Stimulated activated CD8-positive, alpha-beta memory T cell treated with anti-CD3 and anti-CD28 coated beads, Interleukin-12 subunit alpha, Interleukin-12 subunit beta, amount 100 ng/mL, for 24 hours (primary cell): ENCODE results near the gene CRELD1.
"Not testable (repeated sequence)": the region's sequence is repeated elsewhere in the genome, so short reads cannot be mapped to it uniquely, and the experiment has no call there.

ENCODE experiments used
- DNase-seq: peaks from one replicate; pipeline ENCODE4 v3.0.0-alpha.2; 2020; ENCODE audit errors: extremely low read depth

The CRELD1 gene

DNA sequence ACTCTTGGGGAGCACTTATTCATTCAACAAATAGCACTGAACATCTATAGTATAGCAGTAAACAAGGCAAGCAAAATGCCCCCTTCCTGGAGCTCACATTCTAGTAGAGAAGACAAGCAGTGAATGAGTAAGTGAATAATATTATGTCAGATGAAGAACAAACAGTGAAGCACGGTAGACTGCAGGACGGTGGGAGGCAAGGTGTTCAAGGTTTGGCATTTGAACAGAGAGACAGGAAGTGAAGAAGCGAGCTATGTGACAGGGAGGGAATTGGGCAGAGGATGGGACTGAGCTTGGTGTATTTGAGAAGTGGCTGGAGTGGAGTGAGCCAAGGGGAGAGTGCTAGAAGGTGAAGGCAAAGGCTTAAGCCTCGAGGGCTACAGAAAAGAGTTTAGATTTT is 1.4 kb downstream of the CRELD1 start:
- DNase-seq = no peak

DNA sequence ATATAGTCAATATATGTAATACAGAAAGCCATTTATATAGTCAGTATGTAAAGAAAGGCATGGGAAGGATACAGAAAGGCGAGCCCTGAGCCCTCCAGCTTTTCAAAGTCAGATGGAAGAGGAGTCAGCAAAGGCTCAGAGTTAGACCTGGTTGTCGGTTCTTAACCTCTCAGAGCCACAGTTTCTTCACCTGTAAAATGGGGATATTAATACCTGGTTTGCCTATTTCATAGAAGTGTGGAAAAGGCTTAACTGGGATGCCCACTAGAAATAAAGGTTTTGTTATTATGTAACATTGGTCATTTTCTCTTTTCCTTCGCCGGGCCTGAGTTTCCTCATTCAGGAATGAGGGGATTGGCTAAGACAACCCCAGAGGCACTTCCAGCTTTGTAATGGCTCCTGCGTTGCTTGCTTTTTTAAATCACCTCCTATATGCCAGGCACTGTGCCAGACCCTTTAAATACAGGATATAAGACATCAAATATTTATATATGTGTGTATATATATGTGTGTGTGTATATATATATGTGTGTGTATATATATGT is 2.4 kb downstream of the CRELD1 start:
- DNase-seq = no peak

DNA sequence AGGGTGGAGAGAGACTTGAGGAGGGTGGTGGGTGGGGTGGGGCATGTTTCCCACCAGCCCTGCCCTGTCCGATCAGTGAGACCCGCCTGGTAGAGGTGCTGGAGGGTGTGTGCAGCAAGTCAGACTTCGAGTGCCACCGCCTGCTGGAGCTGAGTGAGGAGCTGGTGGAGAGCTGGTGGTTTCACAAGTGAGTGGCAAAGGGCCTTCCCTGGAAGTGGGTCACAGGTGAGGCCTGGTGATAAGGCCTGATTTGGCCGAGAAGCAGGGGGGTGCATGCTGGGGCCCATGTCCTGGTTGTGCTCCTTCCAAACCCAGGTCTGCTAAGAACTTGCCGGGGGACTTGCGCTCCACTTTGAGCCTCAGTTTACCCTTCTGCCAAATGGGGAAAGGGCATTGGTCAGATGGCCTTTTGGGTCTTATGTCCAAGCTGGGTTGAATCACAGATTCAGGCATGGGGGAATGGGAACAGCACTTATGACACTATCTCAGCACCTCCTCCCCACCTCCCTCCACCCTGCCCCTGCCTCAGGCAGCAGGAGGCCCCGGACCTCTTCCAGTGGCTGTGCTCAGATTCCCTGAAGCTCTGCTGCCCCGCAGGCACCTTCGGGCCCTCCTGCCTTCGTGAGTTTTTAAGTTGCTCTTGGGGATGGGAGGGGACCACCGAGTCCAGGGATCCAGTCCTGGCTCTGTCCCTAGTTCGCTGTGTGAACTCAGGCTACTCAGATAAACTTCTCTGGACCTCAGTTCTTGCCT is 4.0 kb downstream of the CRELD1 start:
- DNase-seq = no peak

DNA sequence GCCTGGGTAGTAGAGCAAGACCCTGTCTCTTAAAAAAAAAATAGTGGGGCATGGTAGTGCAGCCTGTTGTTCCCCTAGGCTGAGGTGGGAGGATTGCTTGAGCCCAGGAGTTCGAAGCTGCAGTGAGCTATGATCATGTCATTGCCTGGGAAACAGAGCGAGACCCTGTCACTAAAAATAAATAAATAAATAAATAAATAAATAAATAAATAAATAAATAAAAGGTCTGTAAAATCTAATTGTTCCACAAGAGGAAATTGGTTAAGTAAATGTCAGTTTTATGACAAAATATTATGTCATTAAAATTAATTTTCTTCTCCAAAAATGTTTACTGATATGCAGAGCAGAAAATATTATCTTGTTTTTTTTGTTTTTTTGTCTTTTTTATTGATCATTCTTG is 5.3 kb downstream of the CRELD1 start:
- no peak for DNase-seq

DNA sequence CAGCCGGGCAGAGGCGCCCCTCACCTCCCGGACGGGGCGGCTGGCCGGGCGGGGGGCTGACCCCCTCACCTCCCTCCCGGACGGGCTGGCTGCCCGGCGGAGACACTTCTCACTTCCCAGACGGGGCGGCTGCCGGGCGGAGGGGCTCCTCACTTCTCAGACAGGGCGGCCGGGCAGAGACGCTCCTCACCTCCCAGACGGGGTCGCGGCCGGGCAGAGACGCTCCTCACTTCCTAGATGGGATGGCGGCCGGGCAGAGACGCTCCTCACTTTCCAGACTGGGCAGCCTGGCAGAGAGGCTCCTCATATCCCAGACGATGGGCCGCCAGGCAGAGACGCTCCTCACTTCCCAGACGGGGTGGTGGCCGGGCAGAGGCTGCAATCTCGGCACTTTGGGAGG is 6.3 kb downstream of the CRELD1 start:
- DNase-seq = not testable (repeated sequence)

DNA sequence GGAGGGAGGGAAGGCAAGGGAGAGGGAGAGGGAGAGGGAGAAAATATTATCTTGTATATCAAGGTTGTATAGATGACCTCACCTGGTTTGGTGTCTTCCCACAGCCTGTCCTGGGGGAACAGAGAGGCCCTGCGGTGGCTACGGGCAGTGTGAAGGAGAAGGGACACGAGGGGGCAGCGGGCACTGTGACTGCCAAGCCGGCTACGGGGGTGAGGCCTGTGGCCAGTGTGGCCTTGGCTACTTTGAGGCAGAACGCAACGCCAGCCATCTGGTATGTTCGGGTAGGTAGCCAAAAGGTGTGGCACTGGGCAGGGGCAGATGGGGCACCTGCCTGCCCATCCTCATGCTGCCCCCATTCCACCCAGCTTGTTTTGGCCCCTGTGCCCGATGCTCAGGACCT is 7.1 kb downstream of the CRELD1 start:
- no peak for DNase-seq

DNA sequence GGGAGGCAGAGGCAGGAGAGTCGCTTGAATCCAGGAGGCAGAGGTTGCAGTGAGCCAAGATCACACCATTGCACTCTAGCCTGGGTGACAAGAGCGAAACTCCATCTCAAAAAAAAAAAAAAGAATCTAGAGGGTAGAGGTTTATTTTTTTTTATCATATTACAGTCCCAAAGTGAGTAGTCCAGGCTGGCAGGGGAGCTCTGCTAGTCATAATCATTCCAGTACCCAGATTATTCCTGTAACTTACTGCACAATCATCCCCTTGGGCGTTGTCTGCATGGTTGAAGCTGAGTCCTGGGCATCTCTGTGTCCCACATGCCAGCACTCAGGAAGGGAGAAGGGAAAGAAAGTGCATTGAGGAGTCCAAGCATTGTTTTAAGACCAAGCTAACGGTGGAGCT is 8.5 kb downstream of the CRELD1 start:
- DNase-seq = no peak

DNA sequence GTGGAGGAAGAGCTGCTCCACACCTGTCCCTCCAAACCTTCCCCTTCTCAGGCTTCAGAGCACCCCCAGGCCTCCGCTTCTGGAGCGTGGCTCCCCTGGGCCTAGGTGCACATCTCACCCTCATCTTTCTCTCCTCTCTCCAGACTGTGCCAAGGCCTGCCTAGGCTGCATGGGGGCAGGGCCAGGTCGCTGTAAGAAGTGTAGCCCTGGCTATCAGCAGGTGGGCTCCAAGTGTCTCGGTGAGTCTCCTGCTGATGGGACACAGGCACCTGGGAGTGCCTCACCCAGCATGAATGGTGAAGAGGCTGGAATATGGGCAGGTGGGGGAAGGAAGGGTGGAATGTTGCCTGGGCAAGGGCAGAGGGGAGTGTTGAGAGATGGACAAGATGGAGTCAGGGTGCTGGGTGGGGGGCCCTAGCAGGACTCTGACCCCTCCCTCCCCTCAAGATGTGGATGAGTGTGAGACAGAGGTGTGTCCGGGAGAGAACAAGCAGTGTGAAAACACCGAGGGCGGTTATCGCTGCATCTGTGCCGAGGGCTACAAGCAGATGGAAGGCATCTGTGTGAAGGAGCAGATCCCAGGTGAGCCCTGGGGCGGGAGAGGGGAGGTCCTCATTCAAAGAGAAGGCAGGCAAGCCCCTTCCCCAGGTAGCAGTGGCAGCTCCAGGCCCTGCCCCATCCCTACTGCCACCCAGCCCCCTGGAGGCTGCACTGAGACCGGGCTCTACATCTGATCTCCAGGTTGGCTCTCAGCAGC is 9.5 kb downstream of the CRELD1 start:
- no peak for DNase-seq

DNA sequence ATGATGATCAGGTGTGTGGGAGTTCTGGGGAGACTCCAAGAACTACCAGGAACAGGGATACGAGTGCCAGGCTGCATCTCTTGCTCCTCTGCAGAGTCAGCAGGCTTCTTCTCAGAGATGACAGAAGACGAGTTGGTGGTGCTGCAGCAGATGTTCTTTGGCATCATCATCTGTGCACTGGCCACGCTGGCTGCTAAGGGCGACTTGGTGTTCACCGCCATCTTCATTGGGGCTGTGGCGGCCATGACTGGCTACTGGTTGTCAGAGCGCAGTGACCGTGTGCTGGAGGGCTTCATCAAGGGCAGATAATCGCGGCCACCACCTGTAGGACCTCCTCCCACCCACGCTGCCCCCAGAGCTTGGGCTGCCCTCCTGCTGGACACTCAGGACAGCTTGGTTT is 10.6 kb downstream of the CRELD1 start:
- no peak for DNase-seq

DNA sequence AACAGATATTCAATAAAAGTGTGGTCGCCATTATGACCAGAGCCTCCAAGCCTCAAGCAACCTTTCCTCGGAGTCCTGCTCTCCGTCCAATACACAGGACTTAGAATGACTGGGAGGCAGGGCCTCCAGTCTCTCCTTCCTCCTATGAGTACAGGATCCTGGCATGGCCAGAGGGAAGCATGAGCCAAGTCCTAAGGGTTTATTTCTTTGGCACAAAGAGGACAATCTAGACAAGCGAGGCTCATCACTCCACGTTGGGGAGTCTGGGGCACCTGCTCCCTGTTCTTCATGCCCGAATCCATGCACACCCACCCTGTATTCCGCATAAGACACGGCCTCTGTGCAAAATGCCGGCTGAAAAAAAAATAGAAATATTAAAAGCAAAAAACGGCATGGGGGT is 11.7 kb downstream of the CRELD1 start:
- DNase-seq = no peak

DNA sequence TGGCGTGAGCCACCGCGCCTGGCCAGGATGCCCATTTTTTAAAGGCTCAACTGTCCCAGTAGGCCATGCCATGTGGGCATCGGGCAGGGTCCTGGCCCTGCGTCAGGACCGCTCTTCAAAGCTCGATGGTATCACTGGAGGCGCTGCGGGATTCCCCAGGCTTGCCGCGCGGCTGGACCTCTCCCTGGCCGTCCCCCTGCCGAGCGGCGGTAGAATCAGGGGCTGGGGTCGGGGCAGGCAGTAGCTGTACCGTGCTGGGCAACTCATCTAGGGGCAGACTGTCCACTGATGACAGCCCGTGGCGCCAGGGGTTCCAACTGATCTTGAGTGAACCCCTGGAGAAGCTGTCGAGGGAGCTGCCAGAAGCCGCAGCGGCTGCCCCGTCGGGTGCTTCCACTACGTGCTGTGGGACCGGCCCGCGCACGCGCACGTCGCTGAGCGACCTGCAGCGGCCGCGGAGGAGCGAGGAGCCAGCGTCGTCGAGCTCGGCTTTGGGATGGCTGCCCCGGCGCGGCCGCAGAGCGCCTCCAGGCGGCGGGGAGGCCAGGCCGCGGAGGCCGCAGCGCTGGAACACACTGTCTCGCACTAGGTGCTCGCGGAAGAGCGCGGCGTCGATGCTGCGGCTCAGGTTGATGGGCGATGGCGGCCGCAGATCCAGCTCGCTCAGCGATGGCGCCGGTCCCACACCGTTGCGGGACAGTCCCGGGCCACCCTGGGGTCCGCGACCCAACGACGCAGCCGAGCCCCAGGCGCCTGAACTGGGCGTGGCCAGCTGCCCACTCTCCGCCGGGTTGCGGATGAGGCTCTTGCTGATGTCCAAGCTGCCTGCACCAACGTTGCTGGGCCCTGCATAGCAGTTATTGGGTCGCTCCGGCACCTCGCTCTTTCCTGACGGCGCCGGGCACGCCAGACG is 12.7 kb downstream of the CRELD1 start:
- DNase-seq = peak; percentile 63

DNA sequence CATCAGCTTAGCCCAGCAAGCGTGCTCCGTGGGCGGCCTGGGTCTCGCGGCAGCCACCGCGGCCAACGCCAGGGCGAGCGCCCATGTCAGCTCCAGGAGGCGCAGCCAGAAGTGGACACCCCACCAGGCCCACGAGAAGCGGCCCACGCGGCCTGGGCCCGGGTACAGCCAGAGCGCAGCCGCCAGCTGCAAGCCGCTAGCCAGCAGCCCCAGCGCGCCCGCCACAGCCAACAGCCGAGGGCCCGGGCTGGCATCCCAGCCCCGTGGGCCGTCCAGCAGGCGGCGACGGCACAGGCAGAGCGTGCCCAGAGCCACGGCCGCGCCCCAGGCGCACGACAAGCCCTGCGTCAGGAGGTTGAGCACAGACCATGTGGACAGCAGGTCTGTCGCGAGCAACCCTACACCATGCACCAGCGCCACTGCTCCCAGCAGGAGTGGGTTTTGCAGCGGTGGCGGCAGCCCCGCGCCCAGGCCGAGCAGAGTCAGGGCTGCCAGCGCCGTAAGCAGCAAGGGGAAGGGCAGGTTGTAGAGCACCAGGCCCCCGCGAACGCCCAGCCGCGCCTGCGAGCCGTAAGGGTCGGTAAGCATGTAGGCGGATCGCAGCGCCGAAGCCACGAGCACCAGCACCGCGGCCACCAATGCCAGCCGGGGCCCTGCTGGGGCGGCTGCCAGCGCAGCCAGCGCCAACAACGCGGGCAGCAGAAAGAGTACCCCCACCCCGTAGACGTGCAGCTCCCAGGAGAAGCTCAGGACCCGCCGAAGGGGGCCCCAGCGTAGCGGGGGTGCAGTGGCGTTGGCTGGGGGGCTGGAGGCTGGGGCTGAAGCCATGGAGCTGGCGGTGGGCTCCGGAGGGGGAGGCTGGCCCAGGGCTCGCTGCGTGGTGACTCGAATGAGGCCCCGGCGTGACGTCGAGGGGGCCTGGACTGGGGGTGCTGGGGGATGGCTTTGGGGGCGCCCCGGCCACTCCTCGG is 13.7 kb downstream of the CRELD1 start:
- no peak for DNase-seq

DNA sequence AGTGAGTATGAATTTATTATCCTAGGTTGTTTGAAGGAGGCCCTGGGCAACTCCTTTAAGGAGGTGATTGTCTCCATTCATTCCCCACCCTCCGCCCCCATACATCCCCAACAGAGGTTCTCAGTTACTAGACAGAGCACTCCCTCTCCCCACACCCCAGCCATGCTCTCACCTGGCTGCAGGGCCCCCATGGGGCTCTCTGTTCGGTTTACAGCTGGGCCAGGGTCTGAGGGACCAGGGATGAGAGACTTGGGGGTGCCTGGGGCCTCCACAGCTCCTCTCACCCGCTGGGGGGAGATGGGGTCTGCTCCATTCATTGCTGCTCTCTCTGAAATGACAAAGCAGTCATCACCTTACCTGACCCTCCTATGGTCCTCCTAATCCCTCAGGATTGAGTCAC is 15.0 kb downstream of the CRELD1 start:
- no peak for DNase-seq

DNA sequence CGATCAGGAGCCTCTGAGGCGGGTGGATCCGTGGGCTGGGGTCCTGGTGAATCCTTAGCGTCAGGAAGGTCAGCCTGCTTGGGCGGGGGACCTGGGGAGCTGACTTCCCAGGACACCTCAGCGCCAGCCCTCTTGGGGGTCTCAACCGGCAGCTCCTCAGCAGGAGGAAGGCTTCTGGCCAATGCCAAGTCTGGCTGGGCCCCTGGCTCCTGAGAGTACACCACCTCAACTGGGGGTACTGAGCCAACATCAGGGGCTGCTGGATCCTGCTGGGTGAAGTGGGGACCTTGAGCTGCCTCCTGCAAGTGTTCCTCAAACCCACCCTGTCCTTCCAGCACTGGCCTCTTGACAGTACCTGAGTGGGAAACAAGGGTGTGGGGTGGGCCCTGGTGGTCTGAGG is 15.5 kb downstream of the CRELD1 start:
- DNase-seq = no peak

DNA sequence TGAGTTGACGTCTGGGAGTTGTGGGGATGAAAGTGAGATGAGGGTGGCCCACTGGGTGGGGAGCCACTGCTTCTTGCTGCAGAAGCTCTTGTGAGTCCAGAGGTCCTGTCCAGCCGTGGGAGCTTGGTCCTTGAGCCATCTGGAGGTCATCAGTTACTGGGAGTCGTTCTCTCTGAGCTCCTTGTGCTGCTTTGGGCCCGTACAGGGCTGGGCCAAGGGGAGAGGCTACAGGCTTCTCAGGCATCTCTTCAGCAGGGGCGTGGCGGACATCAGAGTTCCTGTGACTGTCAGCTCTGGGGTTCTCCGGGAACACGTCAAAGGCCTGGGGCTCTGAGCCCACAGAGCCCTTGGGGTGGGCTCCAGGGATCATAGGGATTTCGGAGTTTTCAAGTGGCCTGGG is 16.0 kb downstream of the CRELD1 start:
- DNase-seq = no peak

DNA sequence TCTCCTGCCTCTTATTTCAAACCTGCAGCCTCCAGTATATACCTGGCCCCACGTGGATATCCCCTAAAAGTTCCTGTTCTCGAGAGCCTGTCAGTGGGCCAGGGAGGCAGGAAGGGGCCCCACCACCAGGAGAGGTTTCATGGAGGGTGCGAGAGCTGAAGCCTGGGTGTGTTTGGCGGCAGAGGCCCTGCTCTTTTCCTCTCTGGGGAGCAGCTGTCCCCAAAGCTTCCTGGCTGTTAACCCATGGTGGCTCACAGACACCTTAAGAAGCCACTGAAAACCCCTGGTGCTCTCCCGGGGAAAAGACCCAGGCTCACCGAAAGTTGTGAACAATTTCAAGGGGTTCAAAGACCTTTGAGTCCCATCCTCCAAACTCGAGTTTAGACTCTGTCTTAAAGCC is 17.5 kb downstream of the CRELD1 start:
- DNase-seq = no peak

DNA sequence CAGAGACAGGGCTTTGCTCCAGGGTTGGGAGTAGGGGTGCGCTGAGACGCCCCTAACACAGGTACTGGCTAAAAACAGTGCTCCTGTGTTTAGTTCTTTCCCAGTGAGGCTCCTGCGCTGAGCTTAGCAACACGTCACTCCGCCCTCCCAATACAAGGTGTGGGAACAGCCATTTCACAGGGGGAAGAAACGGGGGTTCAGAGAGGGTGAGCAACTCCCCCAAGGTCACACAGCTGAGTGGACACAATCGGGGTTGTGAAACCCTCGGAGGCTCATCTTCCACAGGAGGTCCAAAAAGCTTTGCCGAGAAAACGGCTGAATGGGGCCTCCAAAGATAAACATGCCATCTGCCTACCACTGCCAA is 17.9 kb downstream of the CRELD1 start:
- no peak for DNase-seq

DNA sequence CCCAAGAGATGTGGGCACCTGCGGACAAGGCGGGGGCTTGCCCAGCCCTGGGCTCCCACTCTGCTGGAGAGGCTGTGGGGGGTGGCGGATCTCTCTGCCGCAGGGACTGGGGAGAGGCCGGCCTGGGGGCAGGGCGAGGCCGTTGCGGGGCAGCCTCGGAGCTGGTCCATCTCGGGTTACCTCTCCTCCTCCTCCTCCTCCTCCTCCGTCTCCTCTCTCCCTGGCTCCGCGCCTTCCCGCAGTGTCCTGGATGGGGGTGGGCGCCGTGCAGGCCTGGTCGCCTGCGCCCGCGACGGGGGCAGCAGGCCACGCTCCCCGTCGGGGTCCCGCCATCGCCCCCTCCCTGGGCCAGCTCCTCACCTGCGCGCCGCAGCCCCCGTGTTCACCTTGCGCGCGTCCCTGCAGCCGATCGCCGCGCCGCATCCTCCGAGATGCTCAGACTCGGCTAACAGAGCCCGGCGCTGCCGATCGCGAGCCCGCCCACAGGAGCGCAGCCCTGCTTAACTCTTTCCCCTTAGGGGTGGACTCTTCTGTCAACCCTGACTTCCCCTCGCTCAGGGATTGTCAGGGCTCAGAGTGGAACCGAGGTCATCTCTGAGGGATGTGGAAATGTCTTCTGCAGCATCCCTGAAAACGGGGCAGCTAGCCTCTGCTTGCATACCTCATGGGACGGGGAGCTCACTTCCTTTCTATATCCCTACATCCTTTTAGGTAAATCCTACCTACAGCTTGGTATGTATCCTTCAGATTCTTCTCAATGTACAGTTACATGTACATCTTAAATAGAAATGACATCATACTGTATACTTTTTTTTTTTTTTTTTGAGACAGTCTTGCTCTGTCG is 18.6 kb downstream of the CRELD1 start, which contains the start of gene PRRT3:
PRRT3 (minus strand) TSS at position 447 of the 844 bp plus-strand sequence. CDS start 2,293 bp downstream, outside the sequence.
- DNase-seq = no peak

DNA sequence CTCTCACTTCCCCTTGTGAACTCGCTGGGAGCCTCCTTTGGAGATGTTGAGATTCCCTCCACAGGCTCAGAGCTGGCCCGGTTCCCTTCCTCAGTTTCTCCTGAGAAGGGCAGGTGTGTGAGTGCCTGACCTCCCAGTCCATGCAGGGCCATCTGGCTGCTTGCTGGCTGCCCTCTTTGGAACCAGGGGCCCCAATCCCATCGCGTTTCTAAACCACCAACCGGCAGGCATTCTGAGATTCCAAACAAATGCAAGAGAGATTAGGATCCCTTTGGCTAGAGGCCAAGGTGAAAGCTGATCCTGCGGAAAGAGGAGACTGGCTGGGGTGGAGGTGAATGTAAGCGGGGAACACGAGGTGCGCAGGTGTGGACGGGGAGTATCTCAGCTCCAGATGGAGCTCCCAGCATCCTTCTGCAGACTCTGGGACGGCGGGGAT is 21.5 kb downstream of the CRELD1 start:
- no peak for DNase-seq
